ENCODE results near the gene ZYG11B. TPM values are rescaled to one million over a fixed set of nuclear protein-coding genes. Genes with fewer than 3 reads are reported as not detected.

The ZYG11B gene
- total and polyA plus RNA-seq, 9 of the 15 experiments (the other 6 are each of a cell fraction or from before 2014, with no cell fraction given), result 4.9 to 22.2 (median 12.2) TPM

GRCh38 chr1:52767596-52768280, 41.5 kb downstream of the ZYG11B start:
- Histone ChIP-seq H3K27ac (ENCODE audit: extremely low read depth, low read depth, low read length) (no peak overlapping the region), H3K4me1 (replicated peaks in 1 of 2; ENCODE audit: control insufficient read depth in 2 of 2, insufficient read depth in 2 of 2, low read length in 2 of 2) (no peaks in the 10 kb centered on the region), H3K79me2 (ENCODE audit: control insufficient read depth, insufficient read depth, low read length) (no peaks in the 10 kb centered on the region), H3K36me3 (ENCODE audit: control insufficient read depth, insufficient read depth, low read length) (peaks cover 11% of the 10 kb centered on the region; the same call in 1 of the 3 replicates), H3K9ac (ENCODE audit: insufficient read depth in 1 of 2, low read depth in 2 of 2, low read length in 2 of 2) (no peak overlapping the region), H3K9me3 (replicated peaks; ENCODE audit: control insufficient read depth, insufficient read depth, low read depth, low read length) (no peaks in the 10 kb centered on the region), H3K4me3 (no peak overlapping the region), H4K20me1 (replicated peaks; ENCODE audit: control insufficient read depth, insufficient read depth, low read length) (no peaks in the 10 kb centered on the region), H3K27me3 (ENCODE audit: control insufficient read depth in 2 of 2, insufficient read depth in 2 of 2, low read length in 2 of 2) (no peaks in the 10 kb centered on the region), H3K9me1 (ENCODE audit: control insufficient read depth, insufficient read depth, low read length) (no peaks in the 10 kb centered on the region), H2AFZ (ENCODE audit: low read depth, low read length) (no peak overlapping the region), H3K4me2 (ENCODE audit: insufficient read depth, low read length) (no peak overlapping the region)
- ChIA-PET POLR2A (no interaction called here), CTCF (ENCODE audit: low intra/inter-chr PET ratio) (no interaction called here)
- intact Hi-C loops (cut with micrococcal nuclease) (no loop called here), in situ Hi-C loops (cut with MboI) (no loop called here)
- DNase-seq (ENCODE audit: extremely low read depth in 1 of 4, low spot score in 3 of 4) (no peak), ATAC-seq (no peak), FAIRE-seq (no peak)
- WGBS (ENCODE audit: insufficient coverage, low coverage, missing lambda C conversion rate), result 66% methylated on average over 4 of the region's 4 CpGs
- no TSS peak for BruUV-seq (replicated peaks)
- TF ChIP-seq ARID3A (IDR thresholded peaks at IDR 0.05; ENCODE audit: borderline replicate concordance, low read depth, low read length), result no peak
- TF ChIP-seq HES1 (IDR thresholded peaks at IDR 0.05; ENCODE audit: low read depth), result no peak
- TF ChIP-seq COPS2 (conservative IDR thresholded peaks at IDR 0.05), result no peak
- TF ChIP-seq ZNF76 (CRISPR knock-in tag; IDR thresholded peaks at IDR 0.05; ENCODE audit: borderline replicate concordance), result no peak
- no peak for TF ChIP-seq FUS (optimal IDR thresholded peaks at IDR 0.05; ENCODE audit: low read depth, low read length)
- no peak for TF ChIP-seq ZNF280B (CRISPR knock-in tag; IDR thresholded peaks at IDR 0.05)
- no peak for TF ChIP-seq ZNF583 (CRISPR knock-in tag; IDR thresholded peaks at IDR 0.05)
- TF ChIP-seq ZNF668 (CRISPR knock-in tag; IDR thresholded peaks at IDR 0.05), result no peak
- TF ChIP-seq PHB2 (IDR thresholded peaks at IDR 0.05; ENCODE audit: low read depth), result no peak
- no peak for TF ChIP-seq MLX (CRISPR knock-in tag; conservative IDR thresholded peaks at IDR 0.05)
- TF ChIP-seq RNF2 (IDR thresholded peaks at IDR 0.05), result no peak
- no peak for TF ChIP-seq ZMIZ1 (IDR thresholded peaks at IDR 0.05; ENCODE audit: low read depth in 2 of 2, low read length in 2 of 2)
- no peak for TF ChIP-seq SRSF9 (IDR thresholded peaks at IDR 0.05; ENCODE audit: borderline replicate concordance, low read depth, low read length)
- no peak for TF ChIP-seq CEBPB (tag; IDR thresholded peaks at IDR 0.05)

Data from K562 (cell line).